ENCODE results near the gene TYW1B. TPM values are rescaled to one million over a fixed set of nuclear protein-coding genes. Genes with fewer than 3 reads are reported as not detected.
"Not testable (repeated sequence)": the region's sequence is repeated elsewhere in the genome, so short reads cannot be mapped to it uniquely, and the experiment has no call there.

Gene TYW1B, protein sequence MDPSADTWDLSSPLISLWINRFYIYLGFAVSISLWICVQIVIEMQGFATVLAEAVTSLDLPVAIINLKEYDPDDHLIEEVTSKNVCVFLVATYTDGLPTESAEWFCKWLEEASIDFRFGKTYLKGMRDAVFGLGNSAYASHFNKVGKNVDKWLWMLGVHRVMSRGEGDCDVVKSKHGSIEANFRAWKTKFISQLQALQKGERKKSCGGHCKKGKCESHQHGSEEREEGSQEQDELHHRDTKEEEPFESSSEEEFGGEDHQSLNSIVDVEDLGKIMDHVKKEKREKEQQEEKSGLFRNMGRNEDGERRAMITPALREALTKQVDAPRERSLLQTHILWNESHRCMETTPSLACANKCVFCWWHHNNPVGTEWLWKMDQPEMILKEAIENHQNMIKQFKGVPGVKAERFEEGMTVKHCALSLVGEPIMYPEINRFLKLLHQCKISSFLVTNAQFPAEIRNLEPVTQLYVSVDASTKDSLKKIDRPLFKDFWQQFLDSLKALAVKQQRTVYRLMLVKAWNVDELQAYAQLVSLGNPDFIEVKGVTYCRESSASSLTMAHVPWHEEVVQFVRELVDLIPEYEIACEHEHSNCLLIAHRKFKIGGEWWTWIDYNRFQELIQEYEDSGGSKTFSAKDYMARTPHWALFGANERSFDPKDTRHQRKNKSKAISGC
- total RNA-seq, result 1 to 10 TPM; 1.4 to 4.6 TPM
- 1 to 10 TPM; 2.8 to 4.8 TPM for polyA plus RNA-seq

GRCh38 chr7:72827839-72828591, at the start of gene TYW1B:
Gene TYW1B (minus strand): TSS chr7:72828200. CDS start chr7:72828075, 125 bp downstream.
- H3K9me3 ChIP-seq (ENCODE audit: control insufficient read depth in 4 of 4, low read length in 3 of 4); H3K27me3 ChIP-seq (ENCODE audit: control insufficient read depth in 4 of 4, insufficient read depth in 4 of 4, low read length in 3 of 4): not testable (repeated sequence)
- Histone ChIP-seq H3K9ac (ENCODE audit: low read depth in 1 of 2, low read length in 2 of 2) (peak within 1 kb of the TSS; percentile 63 to 80), H3K4me3 (ENCODE audit: low read depth in 1 of 3, low read length in 3 of 3) (peak within 1 kb of the TSS; percentile 65 to 86 (median 83)), H3K4me1 (ENCODE audit: control insufficient read depth in 4 of 4, insufficient read depth in 4 of 4, low read length in 3 of 4) (peaks cover 2 to 13% (median 6%) of the 10 kb centered on the region in 4 donors), H3K36me3 (ENCODE audit: control insufficient read depth in 4 of 4, insufficient read depth in 3 of 4, low read depth in 1 of 4, low read length in 3 of 4) (peaks cover 4 to 15% (median 5%) of the 10 kb centered on the region in 4 donors), H3K27ac (ENCODE audit: low read depth in 1 of 2, low read length in 2 of 2) (peak within 1 kb of the TSS; percentile 70 to 80)
- WGBS, result under 1% methylated on average over 49 of the region's 49 CpGs
- peak; percentile 97 for DNase-seq (ENCODE audit: low spot score)
- TF ChIP-seq HNF4A (conservative IDR thresholded peaks at IDR 0.05), result peak in 1 of 2 donors; percentile 10
- peak; percentile 60 for TF ChIP-seq YY1 (IDR thresholded peaks at IDR 0.05)
- TF ChIP-seq, protein P1, sequence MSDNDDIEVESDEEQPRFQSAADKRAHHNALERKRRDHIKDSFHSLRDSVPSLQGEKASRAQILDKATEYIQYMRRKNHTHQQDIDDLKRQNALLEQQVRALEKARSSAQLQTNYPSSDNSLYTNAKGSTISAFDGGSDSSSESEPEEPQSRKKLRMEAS (IDR thresholded peaks at IDR 0.05), result peak; percentile 21
- TF ChIP-seq TAF1 (conservative IDR thresholded peaks at IDR 0.05), result peak; percentile 74
- TF ChIP-seq GABPA (IDR thresholded peaks at IDR 0.05 in 1 of 2, conservative IDR thresholded peaks at IDR 0.05 in 1 of 2), result peak; percentile 81 to 92
- TF ChIP-seq SP1 (IDR thresholded peaks at IDR 0.05), result peak; percentile 89
- TF ChIP-seq, protein P2, sequence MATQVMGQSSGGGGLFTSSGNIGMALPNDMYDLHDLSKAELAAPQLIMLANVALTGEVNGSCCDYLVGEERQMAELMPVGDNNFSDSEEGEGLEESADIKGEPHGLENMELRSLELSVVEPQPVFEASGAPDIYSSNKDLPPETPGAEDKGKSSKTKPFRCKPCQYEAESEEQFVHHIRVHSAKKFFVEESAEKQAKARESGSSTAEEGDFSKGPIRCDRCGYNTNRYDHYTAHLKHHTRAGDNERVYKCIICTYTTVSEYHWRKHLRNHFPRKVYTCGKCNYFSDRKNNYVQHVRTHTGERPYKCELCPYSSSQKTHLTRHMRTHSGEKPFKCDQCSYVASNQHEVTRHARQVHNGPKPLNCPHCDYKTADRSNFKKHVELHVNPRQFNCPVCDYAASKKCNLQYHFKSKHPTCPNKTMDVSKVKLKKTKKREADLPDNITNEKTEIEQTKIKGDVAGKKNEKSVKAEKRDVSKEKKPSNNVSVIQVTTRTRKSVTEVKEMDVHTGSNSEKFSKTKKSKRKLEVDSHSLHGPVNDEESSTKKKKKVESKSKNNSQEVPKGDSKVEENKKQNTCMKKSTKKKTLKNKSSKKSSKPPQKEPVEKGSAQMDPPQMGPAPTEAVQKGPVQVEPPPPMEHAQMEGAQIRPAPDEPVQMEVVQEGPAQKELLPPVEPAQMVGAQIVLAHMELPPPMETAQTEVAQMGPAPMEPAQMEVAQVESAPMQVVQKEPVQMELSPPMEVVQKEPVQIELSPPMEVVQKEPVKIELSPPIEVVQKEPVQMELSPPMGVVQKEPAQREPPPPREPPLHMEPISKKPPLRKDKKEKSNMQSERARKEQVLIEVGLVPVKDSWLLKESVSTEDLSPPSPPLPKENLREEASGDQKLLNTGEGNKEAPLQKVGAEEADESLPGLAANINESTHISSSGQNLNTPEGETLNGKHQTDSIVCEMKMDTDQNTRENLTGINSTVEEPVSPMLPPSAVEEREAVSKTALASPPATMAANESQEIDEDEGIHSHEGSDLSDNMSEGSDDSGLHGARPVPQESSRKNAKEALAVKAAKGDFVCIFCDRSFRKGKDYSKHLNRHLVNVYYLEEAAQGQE (IDR thresholded peaks at IDR 0.05), result peak; percentile 58

DNA sequence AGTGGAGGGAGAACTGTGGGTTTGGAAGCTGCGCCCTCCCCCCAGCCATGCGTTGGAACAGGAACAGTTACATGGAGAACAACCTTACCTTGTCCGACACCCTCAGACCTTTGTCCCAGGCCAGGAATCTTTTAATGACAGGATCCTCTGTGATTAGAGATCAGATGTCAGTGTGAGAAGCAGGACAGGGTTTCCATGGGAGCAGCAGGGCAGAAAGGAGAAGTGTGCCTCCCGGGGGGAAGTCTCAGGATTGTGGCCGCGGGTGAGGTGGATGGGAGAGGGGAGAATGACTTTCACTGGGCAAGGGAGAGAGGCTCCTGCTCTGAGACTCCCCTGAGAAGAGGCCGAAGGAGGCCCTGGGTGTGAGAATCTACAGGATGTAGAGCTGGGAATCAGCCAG, 39.6 kb upstream of the TYW1B start:
- not testable (repeated sequence) for H3K27ac ChIP-seq (ENCODE audit: low read depth in 1 of 2, low read length in 2 of 2); H3K4me1 ChIP-seq (ENCODE audit: control insufficient read depth in 4 of 4, insufficient read depth in 4 of 4, low read length in 3 of 4); H3K9ac ChIP-seq (ENCODE audit: low read depth in 1 of 2, low read length in 2 of 2); H3K4me3 ChIP-seq (ENCODE audit: low read depth in 1 of 3, low read length in 3 of 3); H3K36me3 ChIP-seq (ENCODE audit: control insufficient read depth in 4 of 4, insufficient read depth in 3 of 4, low read depth in 1 of 4, low read length in 3 of 4); H3K9me3 ChIP-seq (ENCODE audit: control insufficient read depth in 4 of 4, low read length in 3 of 4); H3K27me3 ChIP-seq (ENCODE audit: control insufficient read depth in 4 of 4, insufficient read depth in 4 of 4, low read length in 3 of 4); DNase-seq (ENCODE audit: low spot score)
- WGBS, result 58% methylated on average over 6 of the region's 7 CpGs

- 89% methylated on average over 9 of the region's 9 CpGs for WGBS
- H3K36me3 ChIP-seq (ENCODE audit: control insufficient read depth in 4 of 4, insufficient read depth in 3 of 4, low read depth in 1 of 4, low read length in 3 of 4); H3K27me3 ChIP-seq (ENCODE audit: control insufficient read depth in 4 of 4, insufficient read depth in 4 of 4, low read length in 3 of 4); H3K4me3 ChIP-seq (ENCODE audit: low read depth in 1 of 3, low read length in 3 of 3); H3K9ac ChIP-seq (ENCODE audit: low read depth in 1 of 2, low read length in 2 of 2); H3K27ac ChIP-seq (ENCODE audit: low read depth in 1 of 2, low read length in 2 of 2); H3K9me3 ChIP-seq (ENCODE audit: control insufficient read depth in 4 of 4, low read length in 3 of 4); DNase-seq (ENCODE audit: low spot score); H3K4me1 ChIP-seq (ENCODE audit: control insufficient read depth in 4 of 4, insufficient read depth in 4 of 4, low read length in 3 of 4): not testable (repeated sequence)
Observed at GRCh38 chr7:72858846-72859400, 30.9 kb upstream of the TYW1B start.

GRCh38 chr7:72857925-72858324, 29.9 kb upstream of the TYW1B start:
- not testable (repeated sequence) for H3K9ac ChIP-seq (ENCODE audit: low read depth in 1 of 2, low read length in 2 of 2); H3K27me3 ChIP-seq (ENCODE audit: control insufficient read depth in 4 of 4, insufficient read depth in 4 of 4, low read length in 3 of 4); H3K4me3 ChIP-seq (ENCODE audit: low read depth in 1 of 3, low read length in 3 of 3); H3K4me1 ChIP-seq (ENCODE audit: control insufficient read depth in 4 of 4, insufficient read depth in 4 of 4, low read length in 3 of 4); H3K36me3 ChIP-seq (ENCODE audit: control insufficient read depth in 4 of 4, insufficient read depth in 3 of 4, low read depth in 1 of 4, low read length in 3 of 4); H3K27ac ChIP-seq (ENCODE audit: low read depth in 1 of 2, low read length in 2 of 2); DNase-seq (ENCODE audit: low spot score); H3K9me3 ChIP-seq (ENCODE audit: control insufficient read depth in 4 of 4, low read length in 3 of 4)
- 55% methylated on average over 1 of the region's 1 CpG for WGBS

DNA sequence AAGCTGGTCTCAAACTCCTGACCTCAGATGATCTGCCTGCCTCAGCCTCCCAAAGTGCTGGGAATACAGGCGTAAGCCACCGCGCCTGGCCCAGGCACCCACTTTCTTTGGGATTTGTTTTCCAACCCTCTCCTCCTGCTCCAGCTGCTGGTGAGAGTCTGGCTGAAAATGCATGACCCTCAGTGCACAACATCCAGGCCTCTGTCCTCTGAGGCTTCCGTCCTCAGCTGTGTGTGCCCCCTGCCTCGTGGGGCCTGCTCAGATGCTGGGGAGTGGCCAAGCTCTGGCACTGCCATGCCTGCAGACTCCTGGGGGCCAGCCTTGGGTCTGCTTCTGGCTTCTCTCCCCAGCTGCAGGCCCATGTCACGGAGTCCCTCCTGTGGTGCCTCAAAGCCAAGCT, 27.3 kb upstream of the TYW1B start:
- H3K27me3 ChIP-seq (ENCODE audit: control insufficient read depth in 4 of 4, insufficient read depth in 4 of 4, low read length in 3 of 4); H3K27ac ChIP-seq (ENCODE audit: low read depth in 1 of 2, low read length in 2 of 2); H3K9ac ChIP-seq (ENCODE audit: low read depth in 1 of 2, low read length in 2 of 2); H3K4me3 ChIP-seq (ENCODE audit: low read depth in 1 of 3, low read length in 3 of 3); H3K4me1 ChIP-seq (ENCODE audit: control insufficient read depth in 4 of 4, insufficient read depth in 4 of 4, low read length in 3 of 4); H3K36me3 ChIP-seq (ENCODE audit: control insufficient read depth in 4 of 4, insufficient read depth in 3 of 4, low read depth in 1 of 4, low read length in 3 of 4); H3K9me3 ChIP-seq (ENCODE audit: control insufficient read depth in 4 of 4, low read length in 3 of 4); DNase-seq (ENCODE audit: low spot score): not testable (repeated sequence)
- WGBS, result 92% methylated on average over 6 of the region's 6 CpGs
